HG03159 (cell line): Measurements from ENCODE around the gene TSPAN9.

ENCODE experiments used
- ATAC-seq: cut with Tn5 transposase; IDR thresholded peaks from one replicate; pipeline ENCODE4 v1.9.1; 2021; ENCODE audit warnings: mild to moderate bottlenecking, moderate library complexity; ENCODE audit not compliant: unreplicated experiment

The TSPAN9 gene

GRCh38 chr12:3120701-3121100 is 43.5 kb downstream of the TSPAN9 start:
- ATAC-seq, result no peak

GRCh38 chr12:3122841-3123678 is 45.9 kb downstream of the TSPAN9 start:
- no peak for ATAC-seq

- ATAC-seq, result no peak
Measured at GRCh38 chr12:3123729-3124128, 46.5 kb downstream of the TSPAN9 start.

- ATAC-seq, result no peak
Measured at GRCh38 chr12:3124917-3125316, 47.7 kb downstream of the TSPAN9 start.

- ATAC-seq, result no peak
Measured at GRCh38 chr12:3125674-3126073, 48.5 kb downstream of the TSPAN9 start.

- no peak for ATAC-seq
Measured at GRCh38 chr12:3127832-3128231, 50.7 kb downstream of the TSPAN9 start.

- ATAC-seq, result no peak
Measured at GRCh38 chr12:3128498-3129293, 51.5 kb downstream of the TSPAN9 start.

- ATAC-seq, result no peak
Measured at GRCh38 chr12:3129301-3130056, 52.3 kb downstream of the TSPAN9 start.

GRCh38 chr12:3130057-3130830 is 53.1 kb downstream of the TSPAN9 start:
- ATAC-seq, result no peak

- no peak for ATAC-seq
Measured at GRCh38 chr12:3131129-3131528, 54.0 kb downstream of the TSPAN9 start.

GRCh38 chr12:3132636-3133404 is 55.6 kb downstream of the TSPAN9 start:
- ATAC-seq, result no peak

GRCh38 chr12:3133405-3133783 is 56.2 kb downstream of the TSPAN9 start:
- no peak for ATAC-seq

- ATAC-seq, result no peak
Measured at GRCh38 chr12:3134126-3134525, 56.9 kb downstream of the TSPAN9 start.

- ATAC-seq, result no peak
Measured at GRCh38 chr12:3134526-3135135, 57.5 kb downstream of the TSPAN9 start.

GRCh38 chr12:3135522-3136461 is 58.6 kb downstream of the TSPAN9 start:
- ATAC-seq, result no peak

GRCh38 chr12:3136641-3137267 is 59.6 kb downstream of the TSPAN9 start:
- no peak for ATAC-seq

- ATAC-seq, result no peak
Measured at GRCh38 chr12:3137268-3137781, 60.1 kb downstream of the TSPAN9 start.
